ENCODE data around the gene NUP133.
"Not testable (repeated sequence)": the region's sequence is repeated elsewhere in the genome, so short reads cannot be mapped to it uniquely, and the experiment has no call there.

The NUP133 gene

DNA sequence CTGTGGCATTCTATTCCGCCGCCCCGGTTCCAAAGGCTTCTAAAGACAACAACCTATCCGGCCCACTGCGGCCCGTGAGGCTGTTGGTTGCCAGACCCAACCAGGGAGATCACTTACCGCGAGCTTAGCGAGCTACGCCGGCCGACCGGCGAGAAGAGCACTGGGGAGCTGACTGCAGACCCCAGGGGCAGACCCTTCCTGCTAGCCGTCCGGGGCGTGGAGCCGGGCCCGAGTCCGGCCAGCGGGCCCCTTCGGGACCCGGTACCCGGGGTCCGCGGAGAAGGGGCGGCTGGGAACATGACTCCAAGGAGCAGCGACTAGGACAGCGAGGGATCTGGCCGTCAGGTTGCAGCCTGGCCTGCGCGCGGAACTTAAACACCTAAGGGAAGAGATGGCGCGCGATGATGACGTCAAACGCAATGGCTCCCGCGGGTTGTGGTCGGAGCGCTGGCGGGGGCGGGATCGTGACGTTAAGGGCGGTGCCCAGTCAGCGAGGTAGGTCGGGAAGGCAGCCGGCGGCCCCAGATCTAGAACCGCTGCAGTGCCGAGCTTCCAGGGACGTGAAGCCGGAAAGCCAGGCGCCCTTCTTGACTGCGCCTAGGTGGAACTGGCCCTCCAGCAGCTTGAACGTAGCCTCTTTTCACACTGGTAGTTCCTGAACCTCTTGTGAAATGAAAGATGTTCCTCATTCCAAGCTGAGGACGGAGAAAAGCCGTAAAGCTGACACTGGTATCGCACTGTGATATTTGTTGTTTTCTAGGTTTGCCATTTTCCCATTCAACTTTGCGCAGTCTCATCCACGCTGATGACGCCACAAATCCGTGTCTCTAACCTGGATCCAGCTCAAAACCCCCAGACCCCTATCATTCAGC lies at the start of gene NUP133:
Gene NUP133, minus strand, starts transcription at position 391 of the 872 bp plus-strand sequence. Its CDS starts 92 bp downstream, at position 299.
- peak; percentile 96 to 99 for DNase-seq (ENCODE audit: low read depth in 1 of 2, low spot score in 1 of 2)

GRCh38 chr1:229557200-229557850 lies 49.2 kb upstream of the NUP133 start:
- no peak for DNase-seq (ENCODE audit: low read depth in 1 of 2, low spot score in 1 of 2)

- no peak for DNase-seq (ENCODE audit: low read depth in 1 of 2, low spot score in 1 of 2)
Measured at GRCh38 chr1:229554886-229555621, 46.9 kb upstream of the NUP133 start.

DNA sequence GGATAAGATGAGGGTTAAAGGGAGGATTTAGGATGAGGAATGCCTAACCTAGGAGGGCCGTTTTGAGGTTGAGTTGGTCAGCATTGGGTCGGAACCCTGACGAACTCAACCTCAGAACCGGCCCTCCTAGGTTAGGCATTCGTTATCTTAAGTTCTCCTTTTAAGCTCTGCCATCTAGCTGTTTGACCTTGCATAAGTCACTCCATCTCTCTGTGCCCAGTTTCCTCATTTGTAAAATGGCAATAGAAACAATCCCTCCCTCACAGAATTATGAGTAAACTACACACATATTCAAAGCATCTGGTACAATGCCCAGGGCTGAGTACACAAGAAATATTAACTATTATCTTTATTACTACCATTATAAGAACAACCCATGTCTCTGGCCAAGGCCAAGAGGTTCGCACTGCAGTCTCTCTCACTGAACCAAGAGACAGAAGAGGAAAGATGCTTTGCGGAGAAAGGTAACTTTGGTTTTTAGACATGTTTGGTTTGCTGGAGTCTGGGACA lies 45.5 kb upstream of the NUP133 start:
- DNase-seq (ENCODE audit: low read depth in 1 of 2, low spot score in 1 of 2) = no peak

DNA sequence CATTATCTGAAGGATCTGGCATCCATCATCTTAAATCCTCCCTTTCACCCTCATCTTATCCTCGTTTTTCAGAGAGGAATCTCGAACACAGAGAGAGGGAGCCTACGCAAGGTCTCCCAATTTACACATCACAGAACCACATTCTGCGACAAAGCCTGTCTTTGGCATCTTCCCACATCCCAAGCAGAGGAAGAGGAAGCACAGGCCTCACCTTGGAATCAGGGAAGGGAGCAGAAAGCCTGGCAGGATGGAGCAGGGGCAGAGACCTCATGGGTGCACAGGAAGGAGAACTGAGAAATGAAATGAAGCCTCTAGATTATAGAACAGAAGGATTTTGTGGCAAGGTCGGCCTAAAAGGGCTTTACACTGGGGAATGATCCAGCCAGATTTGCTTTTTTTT lies 44.6 kb upstream of the NUP133 start:
- no peak for DNase-seq (ENCODE audit: low read depth in 1 of 2, low spot score in 1 of 2)

- no peak for DNase-seq (ENCODE audit: low read depth in 1 of 2, low spot score in 1 of 2)
Measured at GRCh38 chr1:229550812-229551567, 42.8 kb upstream of the NUP133 start.

- no peak for DNase-seq (ENCODE audit: low read depth in 1 of 2, low spot score in 1 of 2)
Measured at GRCh38 chr1:229547542-229547941, 39.4 kb upstream of the NUP133 start.

DNA sequence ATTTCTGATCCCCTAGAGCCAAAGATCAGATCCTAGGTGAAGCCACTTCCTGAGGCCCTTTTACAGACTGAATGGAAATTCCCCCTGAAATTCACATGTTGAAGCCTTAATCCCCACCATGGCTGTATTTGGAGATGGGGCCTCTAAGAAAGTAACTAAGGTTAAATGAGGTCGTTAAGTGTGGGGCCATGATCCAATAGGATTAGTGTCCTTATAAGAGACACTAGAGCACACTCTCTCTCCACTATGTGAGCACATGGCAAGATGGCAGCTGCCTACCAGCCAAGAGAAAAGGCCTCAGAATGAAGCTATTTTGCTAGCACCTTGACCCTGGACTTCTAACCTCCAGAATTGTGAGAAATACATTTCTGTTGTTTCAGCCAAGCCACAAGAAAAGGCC lies 36.4 kb upstream of the NUP133 start:
- DNase-seq (ENCODE audit: low read depth in 1 of 2, low spot score in 1 of 2) = no peak

- DNase-seq (ENCODE audit: low read depth in 1 of 2, low spot score in 1 of 2) = no peak
Measured at GRCh38 chr1:229539863-229540506, 31.8 kb upstream of the NUP133 start.

GRCh38 chr1:229538945-229539344 lies 30.8 kb upstream of the NUP133 start:
- DNase-seq (ENCODE audit: low read depth in 1 of 2, low spot score in 1 of 2) = no peak

DNA sequence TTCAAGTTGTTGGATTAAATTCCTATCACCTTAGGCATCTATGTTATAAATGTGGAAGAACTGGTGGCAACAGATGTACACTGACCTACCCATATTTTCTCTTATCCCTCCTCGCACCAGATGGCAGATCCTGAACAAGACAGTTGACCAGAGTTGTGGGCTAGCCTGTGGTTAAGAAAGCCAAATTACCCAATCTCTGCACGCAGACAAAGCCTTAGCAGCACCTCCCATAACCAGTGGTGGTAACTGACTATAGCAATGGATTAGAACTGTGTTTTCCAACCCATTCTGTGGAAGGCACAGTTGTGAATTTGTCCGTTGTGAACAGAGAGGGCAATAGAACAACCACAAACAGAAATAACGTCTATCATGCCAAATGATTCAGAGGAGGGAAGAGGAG lies 29.8 kb upstream of the NUP133 start:
- no peak for DNase-seq (ENCODE audit: low read depth in 1 of 2, low spot score in 1 of 2)

- no peak for DNase-seq (ENCODE audit: low read depth in 1 of 2, low spot score in 1 of 2)
Measured at GRCh38 chr1:229536982-229537381, 28.8 kb upstream of the NUP133 start.

GRCh38 chr1:229535230-229535629 lies 27.1 kb upstream of the NUP133 start:
- no peak for DNase-seq (ENCODE audit: low read depth in 1 of 2, low spot score in 1 of 2)

DNA sequence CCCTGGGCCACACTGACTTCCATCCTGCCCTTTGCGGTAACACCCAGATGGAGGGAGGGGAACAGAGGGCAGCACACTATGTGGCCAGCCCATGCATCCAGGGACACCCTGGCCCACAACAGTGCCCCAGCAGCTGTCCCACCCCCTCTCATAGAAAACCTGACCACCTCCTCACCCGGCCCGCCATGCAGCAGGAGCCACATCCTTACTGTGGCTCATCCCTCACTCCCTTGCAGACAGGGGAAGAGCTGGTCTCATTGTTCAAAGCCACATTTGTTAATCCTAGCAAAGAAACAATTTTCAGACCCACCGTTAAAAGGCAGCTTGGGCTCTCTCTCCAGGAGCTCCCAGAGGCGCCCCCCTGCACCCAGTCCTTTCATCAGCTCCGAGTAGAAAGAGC lies 23.2 kb upstream of the NUP133 start:
- DNase-seq (ENCODE audit: low read depth in 1 of 2, low spot score in 1 of 2) = no peak

DNA sequence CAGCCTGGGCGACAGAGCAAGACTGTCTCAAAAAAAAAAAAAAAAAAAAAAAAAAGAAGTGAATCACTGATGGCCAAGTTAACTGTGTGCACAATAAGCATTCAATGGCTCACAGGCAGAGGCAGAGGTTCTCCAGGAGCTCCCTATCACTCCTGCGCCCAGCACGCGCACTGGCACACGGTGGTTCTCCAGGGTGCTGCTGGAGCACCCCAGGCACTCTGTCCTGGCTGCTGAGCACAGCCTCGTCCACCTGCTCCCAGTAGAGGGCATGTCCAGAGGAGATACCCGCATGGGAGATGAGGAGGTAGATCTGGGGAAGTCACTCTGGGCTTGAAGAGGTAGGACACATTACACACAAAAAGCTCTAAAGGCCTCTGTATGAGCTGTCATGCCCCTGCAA lies 21.5 kb upstream of the NUP133 start:
- DNase-seq (ENCODE audit: low read depth in 1 of 2, low spot score in 1 of 2) = no peak

DNA sequence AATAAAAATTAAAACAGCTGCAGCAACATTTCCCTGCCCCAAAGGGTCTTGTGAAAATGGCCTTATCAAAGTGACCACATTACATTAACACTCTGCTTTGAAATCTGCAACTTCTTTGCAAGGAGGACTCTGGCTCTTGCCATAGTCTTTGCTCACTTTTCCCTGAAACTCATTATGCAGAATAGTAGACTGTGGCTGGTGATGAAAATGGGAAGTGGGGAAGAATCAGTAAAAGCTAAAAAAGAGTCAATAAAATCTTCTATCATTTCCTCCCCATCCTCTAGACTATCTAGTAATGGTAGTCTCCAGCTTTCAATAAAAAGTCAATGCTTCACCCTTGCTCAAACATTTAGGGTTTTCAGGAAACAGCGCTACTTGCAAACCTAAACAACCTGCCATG lies 18.6 kb upstream of the NUP133 start:
- DNase-seq (ENCODE audit: low read depth in 1 of 2, low spot score in 1 of 2) = no peak

- DNase-seq (ENCODE audit: low read depth in 1 of 2, low spot score in 1 of 2) = no peak
Measured at GRCh38 chr1:229523052-229523451, 14.9 kb upstream of the NUP133 start.

- DNase-seq (ENCODE audit: low read depth in 1 of 2, low spot score in 1 of 2) = peak in 1 of 2 donors; percentile 37
Measured at GRCh38 chr1:229514578-229515275, 6.6 kb upstream of the NUP133 start.

- not testable (repeated sequence) for DNase-seq (ENCODE audit: low read depth in 1 of 2, low spot score in 1 of 2)
Measured at GRCh38 chr1:229511625-229512024, 3.5 kb upstream of the NUP133 start.

GRCh38 chr1:229511201-229511600 lies 3.1 kb upstream of the NUP133 start:
- not testable (repeated sequence) for DNase-seq (ENCODE audit: low read depth in 1 of 2, low spot score in 1 of 2)

Data from activated T-helper 1 cell treated with anti-CD3 and anti-CD28 coated beads, Interleukin-2, amount 50 U/mL, for 16 hours (primary cell).